SKM-1 (cell line): ENCODE measurements around the gene PLEKHA7.

Experiments used
- DNase-seq: peaks from one replicate; lab custom pipeline; 2025; ENCODE audit not compliant: unreplicated experiment; lab: John Stamatoyannopoulos, UW

PLEKHA7 gene

DNA sequence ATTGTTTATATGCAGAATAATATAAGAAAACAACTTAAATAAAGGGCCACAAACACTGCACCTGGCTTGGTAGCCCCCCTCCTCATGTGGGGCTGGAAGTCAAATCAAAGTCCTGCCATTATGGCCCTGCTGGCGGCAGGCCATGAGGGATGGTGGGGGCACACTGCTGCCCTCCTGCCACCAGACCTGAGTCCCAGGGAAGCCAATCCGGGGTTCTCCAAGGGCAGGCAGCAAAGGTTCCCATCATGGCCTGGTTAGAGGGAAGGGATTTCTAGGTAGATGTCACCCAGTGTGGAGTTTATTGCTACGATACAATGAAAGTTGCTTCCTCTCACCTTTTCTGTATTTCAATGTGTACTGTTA is 236.6 kb downstream of the PLEKHA7 start:
- DNase-seq, result no peak

DNA sequence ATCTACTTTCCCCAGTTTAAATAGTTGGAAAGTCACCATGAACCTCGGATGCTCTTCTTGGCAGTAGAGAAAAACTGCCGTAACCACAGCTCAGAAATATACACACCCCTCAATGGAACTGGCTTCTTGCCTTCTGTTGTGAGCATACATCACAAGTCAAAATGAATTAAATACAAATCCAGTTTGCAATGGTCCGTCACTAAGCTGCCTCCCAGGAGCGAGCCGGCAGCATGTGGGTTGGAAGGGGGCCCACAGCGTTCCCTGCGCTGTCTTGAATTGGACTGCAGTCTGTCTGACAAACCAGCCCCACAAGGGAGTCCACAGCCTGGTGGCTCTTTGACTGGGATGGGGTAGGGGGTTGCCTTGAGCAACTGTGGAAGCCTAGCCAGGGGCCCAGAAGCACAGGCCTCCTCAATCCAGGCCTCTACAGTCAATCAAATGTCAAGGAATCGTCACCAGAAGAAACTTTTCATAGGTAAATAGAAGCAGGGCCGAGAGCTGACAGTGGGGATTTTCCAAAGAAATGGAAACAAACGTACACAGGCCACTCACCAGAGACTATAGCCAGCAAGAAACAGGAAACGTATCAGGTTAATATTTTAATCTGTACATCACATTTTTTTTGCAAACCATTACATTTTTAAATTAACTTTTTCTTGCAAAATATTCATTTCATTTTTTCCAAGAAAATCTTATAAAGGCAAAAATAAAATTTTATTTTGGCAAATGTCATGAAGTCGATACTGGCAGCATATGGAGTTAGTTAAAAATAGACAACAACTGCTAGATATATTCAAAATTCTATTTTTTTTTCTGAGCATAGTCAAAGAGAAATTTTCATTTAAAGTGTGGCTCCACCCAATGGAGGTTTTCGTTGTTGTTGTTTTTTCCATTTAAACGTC is 237.3 kb downstream of the PLEKHA7 start:
- DNase-seq, result no peak

DNA sequence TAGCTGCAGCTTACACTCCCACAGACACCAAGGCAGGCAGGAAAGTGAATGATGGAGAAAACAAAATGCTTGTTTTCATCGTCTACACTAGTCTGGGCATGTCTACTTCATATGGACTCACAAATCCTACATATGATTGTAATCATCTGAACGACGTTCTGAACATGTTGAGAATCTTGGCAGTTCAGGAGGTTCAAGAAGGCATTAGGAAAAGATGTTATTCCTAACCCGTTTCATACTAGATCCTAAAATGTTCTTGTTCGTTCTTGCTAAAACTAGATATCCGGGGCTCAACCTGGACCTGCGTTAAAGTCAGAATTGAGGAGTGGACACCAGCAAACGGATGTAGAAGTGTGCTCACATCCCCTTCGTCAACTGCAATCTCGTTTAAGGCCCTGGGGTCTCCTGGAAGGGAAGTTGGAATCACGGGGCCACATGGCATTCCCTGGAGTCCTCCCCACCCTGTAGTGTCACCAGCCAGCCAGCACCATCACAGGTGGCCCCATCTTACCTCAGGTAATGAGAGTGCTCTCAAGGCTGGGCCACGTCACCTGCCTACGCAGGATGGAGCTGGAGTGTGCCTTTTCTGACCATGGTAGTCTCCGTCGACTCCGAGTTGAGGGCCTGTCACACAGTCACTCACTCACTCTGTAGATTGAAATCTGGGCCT is 238.5 kb downstream of the PLEKHA7 start:
- no peak for DNase-seq

DNA sequence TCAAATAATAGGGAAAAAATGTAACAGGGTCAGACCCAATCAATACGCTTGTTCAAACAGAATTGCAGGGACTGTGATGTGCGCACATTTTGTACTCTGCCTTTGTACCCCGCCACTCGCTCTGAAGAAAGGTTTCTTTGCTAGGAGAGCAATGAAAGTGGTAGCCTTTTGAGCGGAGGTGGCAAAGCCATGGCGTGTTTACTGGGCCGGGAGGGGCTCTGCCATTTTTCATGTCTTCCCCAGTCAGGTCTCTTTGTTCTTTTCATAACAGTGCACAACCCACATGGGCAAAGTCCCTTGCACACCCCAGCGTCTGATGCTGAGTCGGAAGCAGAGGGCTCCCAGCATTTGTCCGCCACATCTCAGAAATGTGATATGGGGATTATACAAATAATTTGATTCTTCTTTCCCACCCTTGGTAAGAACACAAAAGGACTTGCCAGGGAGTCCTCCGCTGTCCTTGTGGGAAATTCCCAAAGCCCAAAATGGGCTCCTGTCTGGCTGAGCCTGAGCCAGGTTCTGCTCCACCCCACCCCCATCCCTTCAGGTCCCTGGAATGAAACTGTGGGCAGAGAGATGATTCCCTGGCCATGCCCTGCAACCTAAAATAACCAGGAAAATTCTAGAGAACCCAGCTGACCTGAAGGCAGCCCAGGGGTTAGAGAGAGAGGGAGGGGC is 239.1 kb downstream of the PLEKHA7 start:
- no peak for DNase-seq

DNA sequence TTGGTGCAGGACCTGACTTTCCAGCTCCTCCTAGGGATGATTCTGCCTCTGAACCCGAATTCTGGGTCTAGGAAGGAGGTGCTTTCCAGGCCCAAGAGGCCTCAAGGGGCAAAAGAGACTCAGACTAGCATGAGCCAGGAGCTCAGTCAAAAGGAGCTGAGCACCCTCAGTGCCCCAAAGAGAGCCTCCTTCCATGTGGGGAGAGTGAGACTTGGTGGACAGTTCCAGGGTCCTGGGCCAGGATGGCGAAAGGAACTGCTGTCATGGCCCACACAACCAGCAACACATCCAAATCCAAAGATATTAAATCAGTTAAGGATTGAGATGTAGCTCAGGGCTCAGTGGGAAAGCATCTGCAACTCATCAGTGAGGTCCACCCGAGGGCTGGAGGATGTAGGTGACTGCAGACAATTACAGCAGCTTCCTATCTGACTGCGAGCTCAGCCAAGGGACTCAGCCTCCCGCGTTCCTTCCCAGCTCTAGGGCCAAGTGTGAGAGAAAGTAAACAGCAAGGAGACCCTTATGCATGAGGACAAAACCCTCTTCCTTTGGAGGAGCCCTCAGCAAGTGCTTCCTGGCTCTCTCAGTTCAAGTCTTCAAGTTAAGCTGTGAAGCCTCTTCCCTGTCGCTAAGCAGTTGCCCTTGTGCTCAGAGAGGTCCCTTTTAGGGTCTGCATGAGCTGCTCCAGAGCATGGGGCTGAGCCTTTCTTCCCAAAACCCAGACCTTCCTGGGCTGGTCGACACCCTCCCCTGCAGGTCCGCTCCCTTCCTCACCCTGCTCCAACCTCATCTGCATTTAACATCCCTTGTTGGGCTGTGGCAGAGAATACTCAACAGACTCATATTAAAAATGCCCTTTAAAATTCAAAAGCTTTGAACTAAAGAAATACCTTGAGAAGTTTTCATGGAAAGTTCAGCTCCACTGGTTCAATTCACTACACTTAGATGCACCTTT is 240.0 kb downstream of the PLEKHA7 start:
- DNase-seq, result no peak

DNA sequence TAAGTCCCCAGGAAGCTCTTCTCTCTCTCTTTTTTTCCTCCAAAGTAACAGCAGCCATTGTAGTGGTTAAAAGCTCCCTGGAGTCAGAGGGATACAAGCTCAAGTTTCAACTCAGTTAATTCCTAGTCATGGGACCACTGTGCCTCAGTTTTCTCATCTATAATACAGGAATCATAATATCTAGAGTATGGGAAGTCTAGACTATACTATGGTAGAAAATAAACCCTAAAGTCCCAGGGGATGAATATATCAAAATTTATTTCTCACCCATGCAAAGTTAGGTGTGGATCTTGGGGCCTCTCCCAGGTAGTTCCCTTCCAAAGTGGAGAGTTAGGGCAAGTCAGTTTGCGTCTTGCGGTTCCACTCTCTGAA is 242.1 kb downstream of the PLEKHA7 start:
- DNase-seq, result no peak

DNA sequence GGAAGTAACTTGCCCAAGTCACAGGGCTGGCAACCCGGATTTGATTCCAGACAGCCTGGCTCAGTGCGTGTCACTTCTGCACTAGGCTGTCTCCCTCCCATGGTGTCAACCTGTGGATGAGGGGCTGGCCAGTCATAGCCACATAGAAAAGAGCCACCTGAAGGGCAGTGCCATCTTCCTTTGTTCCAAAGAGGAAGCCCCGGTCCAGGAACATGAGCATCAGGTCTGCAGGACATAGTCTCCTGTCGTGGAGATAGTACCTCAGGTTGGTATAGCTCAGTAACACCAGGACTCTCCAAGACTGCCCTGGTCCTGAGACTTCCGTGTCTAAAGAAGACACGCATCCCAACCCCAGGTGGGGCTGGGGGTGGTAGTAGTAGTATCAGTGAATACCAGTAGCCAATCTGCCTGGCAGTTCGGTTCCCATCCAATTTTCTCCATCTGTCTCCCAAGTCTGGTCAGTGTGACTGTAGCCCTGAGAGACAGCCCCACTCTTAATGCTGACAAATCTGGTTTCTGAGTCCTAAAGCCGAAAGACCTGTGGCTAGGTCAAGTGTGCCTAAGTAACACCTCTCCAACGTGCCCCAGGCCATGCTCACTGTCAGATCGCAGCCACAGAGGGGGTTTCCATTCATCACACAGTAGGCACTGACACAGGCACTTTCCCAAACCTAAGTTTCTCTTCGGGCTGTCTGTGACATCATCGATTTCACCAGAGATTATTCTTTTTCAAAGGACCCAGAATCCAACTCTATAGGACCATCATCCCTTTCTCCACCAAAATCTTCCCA is 242.7 kb downstream of the PLEKHA7 start:
- DNase-seq, result no peak

DNA sequence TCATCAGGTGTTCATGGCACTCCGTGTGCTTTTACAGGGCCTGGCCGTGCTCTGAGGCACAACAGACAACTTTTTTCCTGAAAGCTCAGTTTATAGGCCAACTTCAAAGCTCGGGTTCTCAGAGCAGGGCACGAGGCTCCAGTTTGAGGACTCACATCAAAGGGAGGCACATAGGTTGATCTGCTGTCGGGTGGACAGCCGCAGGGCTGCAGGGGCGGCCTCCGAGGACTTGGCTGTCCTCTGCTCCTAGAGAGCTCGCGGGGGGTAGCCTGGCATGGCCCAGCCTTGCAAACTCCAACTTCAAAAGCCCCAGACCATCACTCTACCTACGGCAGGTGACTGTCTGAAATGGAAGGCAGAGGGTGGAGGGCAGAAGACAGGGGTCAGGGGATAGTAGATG is 244.2 kb downstream of the PLEKHA7 start:
- no peak for DNase-seq

DNA sequence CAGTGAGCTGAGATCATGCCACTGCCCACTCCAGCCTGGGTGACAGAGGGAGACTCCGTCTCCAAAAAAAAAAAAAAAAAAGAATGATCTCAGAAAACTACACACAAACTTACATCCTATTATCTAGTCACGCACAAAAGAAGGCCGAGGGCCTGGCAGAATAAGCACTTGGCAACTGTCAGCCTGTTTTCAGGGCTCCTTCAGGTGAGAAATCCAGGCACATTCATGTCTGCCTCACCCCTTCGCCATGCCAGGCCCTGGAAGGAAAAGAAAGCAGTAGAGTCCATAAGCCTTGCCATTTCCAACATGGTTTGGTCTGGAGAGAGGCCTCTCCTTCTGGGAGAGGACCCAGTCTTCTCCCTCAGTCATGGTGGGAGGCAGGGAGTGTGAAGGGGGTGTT is 244.8 kb downstream of the PLEKHA7 start:
- DNase-seq, result no peak

DNA sequence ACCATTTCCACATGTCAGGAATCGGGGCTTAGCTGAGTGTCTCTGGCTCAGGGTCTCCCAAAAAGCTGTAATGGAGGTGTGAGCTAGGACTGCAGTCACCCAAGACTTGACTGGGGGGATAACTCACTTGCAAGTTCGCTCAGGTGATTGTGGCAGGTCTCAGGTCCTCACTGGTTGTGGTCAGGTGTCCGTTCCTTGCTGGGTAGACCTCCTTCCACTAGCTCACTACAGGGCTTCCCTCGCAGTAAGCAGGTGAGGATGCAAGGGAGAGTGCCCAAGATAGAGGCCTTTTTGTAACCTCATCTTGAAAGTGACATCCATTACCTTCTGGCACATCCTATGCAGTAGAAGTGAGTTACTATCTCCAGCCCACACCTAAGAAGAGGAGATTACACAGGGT is 246.3 kb downstream of the PLEKHA7 start:
- DNase-seq, result no peak

DNA sequence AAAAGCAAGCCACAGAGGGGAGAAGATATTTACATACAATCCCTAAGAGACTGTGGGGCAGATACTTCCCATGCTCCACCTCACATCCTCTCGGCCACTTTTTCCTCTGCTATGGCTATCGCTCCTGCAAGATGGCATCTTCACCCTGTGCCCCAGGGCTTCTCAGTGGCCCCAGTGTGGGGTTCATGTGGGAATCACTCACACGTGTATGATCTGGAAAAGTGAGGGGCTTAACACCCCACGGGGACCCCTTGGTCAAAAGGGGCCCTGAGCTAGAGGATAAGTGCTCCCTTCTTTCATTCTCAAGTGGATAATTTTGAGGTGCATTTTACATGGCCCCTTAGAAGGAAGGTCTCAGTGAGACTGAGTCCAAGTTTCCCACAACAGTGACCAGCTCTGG is 247.1 kb downstream of the PLEKHA7 start:
- no peak for DNase-seq

DNA sequence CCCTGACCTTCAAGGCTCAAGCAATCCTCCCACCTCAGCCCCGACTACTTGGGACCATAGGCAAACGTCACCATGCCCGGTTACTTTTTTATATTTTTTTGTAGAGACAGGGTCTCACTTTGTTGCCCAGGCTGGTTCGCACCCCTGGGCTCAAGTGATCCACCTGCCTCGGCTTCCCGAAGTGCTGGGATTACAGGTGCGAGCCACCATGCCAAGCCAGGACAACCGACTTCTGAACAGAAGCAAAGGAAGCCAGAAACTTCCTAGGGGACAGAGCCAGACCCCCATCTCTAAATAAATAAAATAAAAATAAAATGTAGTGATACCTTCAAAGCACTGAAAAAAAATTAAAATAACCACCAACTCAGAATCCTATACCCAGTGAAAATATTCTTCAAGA is 249.3 kb downstream of the PLEKHA7 start:
- no peak for DNase-seq

DNA sequence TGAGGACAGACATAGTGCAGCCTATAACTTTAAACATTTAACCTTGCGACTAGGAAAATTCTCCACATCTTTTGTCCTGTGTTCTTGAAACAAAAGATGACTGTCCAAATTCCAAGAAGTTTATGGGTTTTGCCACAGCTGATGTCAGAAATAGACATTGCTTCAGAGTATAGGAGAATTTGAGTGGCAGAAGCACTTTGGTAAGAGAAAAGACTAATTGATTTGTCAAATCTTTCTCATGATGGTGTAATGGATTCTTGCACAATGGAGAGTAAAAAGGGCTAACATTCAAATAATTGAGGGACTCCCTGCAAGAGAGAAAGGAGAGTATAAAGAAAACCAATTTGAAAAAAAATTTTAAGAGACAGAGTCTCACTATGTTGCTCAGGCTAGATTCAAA is 250.5 kb downstream of the PLEKHA7 start:
- no peak for DNase-seq

DNA sequence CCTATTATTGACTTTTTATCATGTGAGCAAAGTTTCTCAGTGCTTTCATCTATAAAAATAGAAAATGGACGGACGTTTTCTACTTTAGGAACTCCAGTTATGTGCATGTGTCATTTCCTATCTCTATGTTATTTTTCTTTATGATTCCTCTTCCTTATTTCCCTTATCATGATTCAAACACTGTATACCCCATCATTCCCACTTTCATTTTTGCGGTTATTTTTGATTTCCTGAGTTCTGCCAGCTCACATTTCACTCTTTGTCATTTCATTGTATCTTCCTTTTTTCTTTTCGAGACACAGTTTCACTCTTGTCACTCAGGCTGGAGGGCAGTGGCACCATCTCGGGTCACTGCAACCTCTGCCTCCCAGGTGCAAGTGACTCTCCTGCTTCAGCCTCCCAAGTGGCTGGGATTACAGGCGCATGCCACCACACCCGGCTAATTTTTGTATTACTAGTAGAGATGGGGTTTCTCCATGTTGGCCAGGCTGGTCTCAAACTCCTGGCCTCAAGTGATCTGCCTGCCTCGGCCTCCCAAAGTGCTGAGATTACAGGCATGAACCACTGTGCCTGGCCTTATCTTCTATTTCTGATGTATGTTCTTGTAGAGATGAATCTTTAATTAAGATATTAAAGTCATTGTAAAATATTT is 254.2 kb downstream of the PLEKHA7 start:
- DNase-seq, result no peak

DNA sequence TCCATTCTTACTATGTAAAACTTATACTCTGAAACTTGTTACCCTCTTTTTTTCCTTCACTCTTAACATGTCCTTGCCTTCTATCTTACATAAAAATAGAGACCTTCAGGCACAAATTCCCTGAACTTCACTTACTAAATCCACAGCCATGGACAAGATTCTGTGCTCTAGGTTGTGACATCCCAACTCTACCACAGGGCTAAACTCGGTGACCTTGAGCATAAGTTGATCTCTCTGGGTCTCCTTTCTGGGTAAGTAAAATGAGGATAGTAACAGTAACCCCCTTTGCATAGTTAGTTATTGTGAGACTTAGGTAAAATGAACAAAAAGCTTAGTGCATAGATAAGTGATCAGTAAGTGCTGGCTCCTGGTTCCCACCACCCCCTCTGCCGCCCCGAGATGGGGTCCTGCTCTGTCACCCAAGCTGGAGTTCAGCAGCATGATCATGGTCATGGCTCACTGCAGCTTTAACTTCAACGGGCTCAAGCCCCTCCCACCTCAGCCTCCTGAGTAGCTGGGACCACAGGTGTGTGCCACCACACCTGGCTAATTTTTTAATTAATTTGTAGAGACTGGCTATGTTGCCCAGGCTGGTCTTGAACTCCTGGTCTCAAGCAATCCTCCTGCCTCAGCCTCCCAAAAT is 255.7 kb downstream of the PLEKHA7 start:
- DNase-seq, result no peak

DNA sequence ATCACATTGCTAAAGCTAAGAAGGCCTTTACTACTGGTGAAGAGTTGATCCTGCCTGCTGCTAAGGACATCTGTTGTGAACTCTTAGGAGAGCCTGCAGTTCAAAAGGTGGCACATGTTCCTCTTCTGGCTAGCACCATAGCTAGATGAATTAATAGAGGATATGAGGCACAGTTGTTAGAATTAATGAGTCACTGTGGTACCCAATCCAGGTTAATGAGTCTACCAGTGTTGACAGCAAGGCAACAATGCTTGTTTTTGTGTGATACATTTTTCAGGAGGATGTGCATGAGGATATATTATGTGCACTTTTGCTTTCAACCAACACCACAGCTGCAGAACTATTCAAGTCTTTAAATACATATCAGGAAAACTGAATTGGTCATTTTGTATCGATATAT is 263.8 kb downstream of the PLEKHA7 start:
- no peak for DNase-seq

DNA sequence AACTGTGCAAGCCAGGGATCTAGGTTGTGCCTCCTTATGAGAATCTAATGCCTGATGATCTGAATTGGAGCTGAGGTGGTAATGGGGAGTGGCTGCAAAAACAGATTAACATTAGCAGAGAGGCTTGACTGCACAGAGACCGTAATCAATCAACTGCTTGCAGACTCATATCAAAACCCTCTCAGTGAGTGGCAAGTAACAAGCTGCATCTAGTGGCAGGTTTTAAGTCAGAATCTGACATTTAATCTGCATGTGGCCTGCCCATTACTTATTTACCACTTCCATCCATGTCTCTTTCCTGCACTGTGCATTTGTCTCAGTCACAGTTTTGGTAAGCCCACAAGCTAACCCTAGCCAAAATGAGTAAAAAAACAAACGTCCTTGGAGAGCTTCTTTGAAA is 264.5 kb downstream of the PLEKHA7 start:
- no peak for DNase-seq

DNA sequence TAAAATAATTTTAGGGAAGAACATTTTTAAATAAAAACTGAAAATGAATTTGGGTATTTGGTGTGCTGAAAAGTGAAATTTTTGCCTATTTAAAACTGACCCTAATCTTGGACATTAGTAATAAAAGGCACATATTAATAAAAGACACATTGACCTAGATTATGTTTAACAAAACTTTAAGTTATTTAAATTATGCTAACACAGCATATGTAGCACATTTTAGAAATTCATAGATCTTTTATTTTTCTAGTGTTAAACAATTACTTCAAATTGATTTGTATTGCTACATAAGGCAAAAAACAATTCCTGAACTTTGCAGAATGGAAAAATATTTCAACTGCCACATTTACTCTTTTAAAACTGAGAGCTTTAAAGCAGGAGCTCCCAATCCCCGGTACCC is 265.1 kb downstream of the PLEKHA7 start:
- DNase-seq, result no peak

DNA sequence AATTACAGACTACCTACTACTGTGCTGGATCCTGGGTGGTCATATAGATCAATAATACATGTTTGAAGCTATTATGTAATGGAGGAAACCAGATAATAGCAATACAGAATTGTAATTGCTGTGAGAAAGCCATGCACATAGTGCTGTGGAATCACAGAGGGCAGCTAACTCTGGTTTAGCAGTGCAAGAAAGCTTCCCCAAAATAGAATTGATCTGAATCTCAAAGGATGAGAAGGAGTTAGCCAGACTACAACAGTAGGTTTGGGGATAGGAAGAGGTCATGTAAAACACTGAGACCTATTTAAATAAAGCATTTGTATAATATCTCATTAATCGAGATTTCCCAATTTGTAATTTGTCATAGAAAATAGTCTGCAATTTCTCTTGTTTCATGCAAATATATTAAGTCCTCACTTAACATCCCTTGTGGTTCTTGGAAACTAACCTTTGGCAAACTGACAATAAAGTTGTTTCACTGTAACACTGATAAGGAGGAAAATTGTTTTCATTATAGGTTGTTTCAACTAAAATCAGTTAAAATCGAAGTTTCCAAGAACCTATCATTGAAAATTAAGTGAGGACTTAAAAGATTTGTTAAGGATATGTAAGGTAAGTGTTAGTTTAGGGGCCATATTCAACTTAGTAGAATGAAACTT is 268.1 kb downstream of the PLEKHA7 start:
- DNase-seq, result no peak
